VCaP (cell line): Measurements from ENCODE around the gene LIN7B.

Source experiments
- H3K27ac ChIP-seq: fragments of 450-650 bp; 2 replicates; pipeline ENCODE4 v1.5.1; 2017
- CTCF ChIP-seq: fragments of 450-650 bp; conservative IDR thresholded peaks from 2 replicates; pipeline ENCODE4 v1.5.1; 2017; ENCODE audit warnings: mild to moderate bottlenecking, moderate library complexity

Gene LIN7B

GRCh38 chr19:49125025-49125731 lies 11.0 kb downstream of the LIN7B start:
- peak overlapping the region; percentile 79 for H3K27ac ChIP-seq
- no peak for TF ChIP-seq CTCF

GRCh38 chr19:49126575-49126974 lies 12.4 kb downstream of the LIN7B start:
- no peak overlapping the region; the same call in 1 of the 2 replicates for H3K27ac ChIP-seq
- no peak for TF ChIP-seq CTCF

GRCh38 chr19:49127225-49127624 lies 13.1 kb downstream of the LIN7B start:
- H3K27ac ChIP-seq: peak overlapping the region; percentile 66

- peak overlapping the region; percentile 66 for H3K27ac ChIP-seq
- peak; percentile 22; the same call in 1 of the 2 replicates for TF ChIP-seq CTCF
These were observed 13.7 kb downstream of the LIN7B start for GRCh38 chr19:49127674-49128544.

- peak overlapping the region; percentile 40 for H3K27ac ChIP-seq
- TF ChIP-seq CTCF: no peak
These were observed 14.5 kb downstream of the LIN7B start for GRCh38 chr19:49128545-49129237.

GRCh38 chr19:49129238-49129583 lies 15.0 kb downstream of the LIN7B start:
- no peak overlapping the region for H3K27ac ChIP-seq
- TF ChIP-seq CTCF: no peak

- no peak for TF ChIP-seq CTCF
- H3K27ac ChIP-seq: no peak overlapping the region
These were observed 16.2 kb downstream of the LIN7B start for GRCh38 chr19:49130325-49130724.
